Measurements from ENCODE around the gene IFRD2. TPM values are rescaled to one million over a fixed set of nuclear protein-coding genes. Genes with fewer than 3 reads are reported as not detected.

The IFRD2 gene
- total and polyA plus RNA-seq, 2 donors (not counting 1 experiment from before 2014, with no cell fraction given): 28.1 to 51.0 TPM

DNA sequence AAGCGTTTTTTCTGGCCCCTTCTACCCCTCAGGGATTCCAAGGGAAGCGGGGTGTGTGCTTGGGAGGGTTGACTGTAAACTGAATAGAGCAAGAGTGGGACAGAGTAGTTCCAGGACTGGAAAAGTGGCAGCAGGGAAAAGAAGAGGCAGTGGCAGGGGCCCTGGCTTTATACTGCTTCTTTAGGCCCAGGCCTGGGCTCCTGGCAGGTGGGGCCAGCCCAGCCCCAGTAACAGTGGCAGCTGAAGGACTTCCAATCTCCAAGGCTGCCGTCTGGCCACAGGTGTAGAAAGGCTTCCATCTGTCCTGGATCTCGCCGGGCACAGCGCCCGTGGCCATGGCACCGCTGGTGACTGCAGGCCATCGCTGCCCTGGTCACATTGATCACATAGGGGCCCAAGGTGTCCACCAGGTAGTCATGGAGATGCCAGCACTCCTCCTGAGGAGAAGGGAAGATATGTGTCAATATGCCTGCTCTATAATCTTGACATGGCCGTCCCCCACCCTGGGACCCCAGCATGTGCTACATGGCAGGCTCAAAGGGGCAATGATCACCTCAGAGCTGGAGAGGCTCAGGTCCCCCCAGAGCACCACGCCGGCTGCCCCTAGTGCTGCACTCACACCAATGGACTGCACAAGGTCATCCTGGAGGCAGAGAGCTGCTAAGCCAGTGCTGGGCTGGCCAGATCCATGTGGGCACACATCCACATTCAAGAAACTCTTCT, 1.0 kb upstream of the IFRD2 start:
- H4K20me1 ChIP-seq (ENCODE audit: control insufficient read depth, extremely low read depth, insufficient read depth, low read length): no peaks in the 10 kb centered on the region
- H2AFZ ChIP-seq (ENCODE audit: low read length): peak overlapping the region; percentile 53
- H3K4me2 ChIP-seq (ENCODE audit: extremely low read depth, insufficient read depth, low read length): peak overlapping the region; percentile 96
- H3K36me3 ChIP-seq (ENCODE audit: control insufficient read depth, insufficient read depth, low read length): peaks cover 16% of the 10 kb centered on the region
- H3K27me3 ChIP-seq (ENCODE audit: control insufficient read depth, insufficient read depth, low read length): no peaks in the 10 kb centered on the region
- no peak overlapping the region for H3K9ac ChIP-seq (ENCODE audit: insufficient read depth, low read length)
- H3K9me3 ChIP-seq (ENCODE audit: control insufficient read depth, insufficient read depth, low read depth, low read length): no peaks in the 10 kb centered on the region
- H3K4me1 ChIP-seq (ENCODE audit: control insufficient read depth, extremely low read depth, insufficient read depth, low read length): peaks cover 5% of the 10 kb centered on the region
- H3K79me2 ChIP-seq (ENCODE audit: control insufficient read depth, insufficient read depth, low read length): peaks cover 19% of the 10 kb centered on the region
- no peak for DNase-seq (ENCODE audit: low read depth in 2 of 2)
- H3K27ac ChIP-seq (ENCODE audit: insufficient read depth, low read length): peak overlapping the region; percentile 93
- peak overlapping the region in 1 of 4 experiments; percentile 79 for H3K4me3 ChIP-seq (replicated peaks in 1 of 4; ENCODE audit: control extremely low read depth in 1 of 4, insufficient read depth in 1 of 4, low read depth in 3 of 4, low read length in 4 of 4)
- TF ChIP-seq EZH2 (IDR thresholded peaks at IDR 0.05; ENCODE audit: low read length, missing control alignments): no peak
- TF ChIP-seq, protein P1, sequence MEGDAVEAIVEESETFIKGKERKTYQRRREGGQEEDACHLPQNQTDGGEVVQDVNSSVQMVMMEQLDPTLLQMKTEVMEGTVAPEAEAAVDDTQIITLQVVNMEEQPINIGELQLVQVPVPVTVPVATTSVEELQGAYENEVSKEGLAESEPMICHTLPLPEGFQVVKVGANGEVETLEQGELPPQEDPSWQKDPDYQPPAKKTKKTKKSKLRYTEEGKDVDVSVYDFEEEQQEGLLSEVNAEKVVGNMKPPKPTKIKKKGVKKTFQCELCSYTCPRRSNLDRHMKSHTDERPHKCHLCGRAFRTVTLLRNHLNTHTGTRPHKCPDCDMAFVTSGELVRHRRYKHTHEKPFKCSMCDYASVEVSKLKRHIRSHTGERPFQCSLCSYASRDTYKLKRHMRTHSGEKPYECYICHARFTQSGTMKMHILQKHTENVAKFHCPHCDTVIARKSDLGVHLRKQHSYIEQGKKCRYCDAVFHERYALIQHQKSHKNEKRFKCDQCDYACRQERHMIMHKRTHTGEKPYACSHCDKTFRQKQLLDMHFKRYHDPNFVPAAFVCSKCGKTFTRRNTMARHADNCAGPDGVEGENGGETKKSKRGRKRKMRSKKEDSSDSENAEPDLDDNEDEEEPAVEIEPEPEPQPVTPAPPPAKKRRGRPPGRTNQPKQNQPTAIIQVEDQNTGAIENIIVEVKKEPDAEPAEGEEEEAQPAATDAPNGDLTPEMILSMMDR (conservative IDR thresholded peaks at IDR 0.05 in 1 of 2, IDR thresholded peaks at IDR 0.05 in 1 of 2; ENCODE audit: low read depth in 1 of 2, low read length in 2 of 2): no peak

DNA sequence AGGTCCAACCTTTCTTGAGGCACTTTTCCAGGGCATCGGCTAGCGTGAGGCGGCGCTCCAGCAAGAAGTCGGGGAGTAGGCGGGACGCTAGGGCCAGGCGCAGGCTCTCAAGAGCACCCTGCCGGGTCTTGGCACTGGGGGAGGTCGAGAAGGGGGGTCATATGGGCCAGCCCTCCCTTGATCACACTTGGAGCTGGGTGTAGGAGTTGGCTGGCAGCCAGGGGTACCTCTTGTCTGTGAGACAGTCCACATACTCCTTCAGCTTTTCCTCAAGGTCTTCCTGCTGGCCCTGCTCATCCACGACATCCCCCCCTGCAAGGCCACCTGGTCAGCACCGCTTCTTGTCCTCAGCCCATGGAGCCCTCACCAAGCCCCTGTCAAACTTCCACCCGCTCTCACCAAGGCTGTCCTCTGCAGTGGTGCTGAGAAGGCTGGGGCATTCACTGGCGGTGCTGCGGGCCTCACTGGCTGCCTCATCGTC, 2.0 kb downstream of the IFRD2 start:
- H3K9ac ChIP-seq (ENCODE audit: insufficient read depth, low read length): no peak overlapping the region
- H3K27ac ChIP-seq (ENCODE audit: insufficient read depth, low read length): no peak overlapping the region
- no peak for DNase-seq (ENCODE audit: low read depth in 2 of 2)
- no peaks in the 10 kb centered on the region for H3K9me3 ChIP-seq (ENCODE audit: control insufficient read depth, insufficient read depth, low read depth, low read length)
- H4K20me1 ChIP-seq (ENCODE audit: control insufficient read depth, extremely low read depth, insufficient read depth, low read length): no peaks in the 10 kb centered on the region
- H2AFZ ChIP-seq (ENCODE audit: low read length): no peak overlapping the region
- H3K4me1 ChIP-seq (ENCODE audit: control insufficient read depth, extremely low read depth, insufficient read depth, low read length): peaks cover 5% of the 10 kb centered on the region
- no peak overlapping the region for H3K4me3 ChIP-seq (replicated peaks in 1 of 4; ENCODE audit: control extremely low read depth in 1 of 4, insufficient read depth in 1 of 4, low read depth in 3 of 4, low read length in 4 of 4)
- H3K36me3 ChIP-seq (ENCODE audit: control insufficient read depth, insufficient read depth, low read length): peaks cover 14% of the 10 kb centered on the region
- no peaks in the 10 kb centered on the region for H3K27me3 ChIP-seq (ENCODE audit: control insufficient read depth, insufficient read depth, low read length)
- no peak overlapping the region for H3K4me2 ChIP-seq (ENCODE audit: extremely low read depth, insufficient read depth, low read length)
- TF ChIP-seq, protein P1 (conservative IDR thresholded peaks at IDR 0.05 in 1 of 2, IDR thresholded peaks at IDR 0.05 in 1 of 2; ENCODE audit: low read depth in 1 of 2, low read length in 2 of 2): no peak
- no peak for TF ChIP-seq EZH2 (IDR thresholded peaks at IDR 0.05; ENCODE audit: low read length, missing control alignments)
- peaks cover 19% of the 10 kb centered on the region for H3K79me2 ChIP-seq (ENCODE audit: control insufficient read depth, insufficient read depth, low read length)

DNA sequence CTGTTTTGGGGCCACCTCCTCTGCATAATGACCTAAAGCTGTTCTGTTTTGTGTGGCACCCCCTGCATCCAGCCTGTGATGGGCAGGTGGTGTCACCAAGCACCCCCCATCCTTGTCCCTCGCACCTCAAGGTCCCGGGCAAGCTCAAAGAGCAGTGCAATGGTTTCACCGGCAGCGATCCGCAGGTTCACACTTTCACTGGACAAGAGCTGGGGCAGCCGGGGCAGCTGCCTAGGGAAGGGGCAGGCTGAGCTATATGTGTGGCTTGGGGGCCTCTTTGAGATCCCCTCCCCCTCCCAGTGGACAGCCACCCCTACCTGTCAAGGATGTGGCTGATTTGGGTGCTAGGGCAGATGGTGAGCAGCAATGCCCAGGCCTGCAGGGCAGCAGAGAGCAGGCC, 3.1 kb downstream of the IFRD2 start:
- Histone ChIP-seq H3K27me3 (ENCODE audit: control insufficient read depth, insufficient read depth, low read length) (no peaks in the 10 kb centered on the region), H3K4me1 (ENCODE audit: control insufficient read depth, extremely low read depth, insufficient read depth, low read length) (peaks cover 5% of the 10 kb centered on the region), H3K4me3 (replicated peaks in 1 of 4; ENCODE audit: control extremely low read depth in 1 of 4, insufficient read depth in 1 of 4, low read depth in 3 of 4, low read length in 4 of 4) (no peak overlapping the region), H4K20me1 (ENCODE audit: control insufficient read depth, extremely low read depth, insufficient read depth, low read length) (no peaks in the 10 kb centered on the region), H3K79me2 (ENCODE audit: control insufficient read depth, insufficient read depth, low read length) (peaks cover 19% of the 10 kb centered on the region), H3K4me2 (ENCODE audit: extremely low read depth, insufficient read depth, low read length) (no peak overlapping the region), H3K36me3 (ENCODE audit: control insufficient read depth, insufficient read depth, low read length) (peaks cover 14% of the 10 kb centered on the region), H3K9ac (ENCODE audit: insufficient read depth, low read length) (no peak overlapping the region), H3K27ac (ENCODE audit: insufficient read depth, low read length) (no peak overlapping the region), H2AFZ (ENCODE audit: low read length) (no peak overlapping the region), H3K9me3 (ENCODE audit: control insufficient read depth, insufficient read depth, low read depth, low read length) (no peaks in the 10 kb centered on the region)
- DNase-seq (ENCODE audit: low read depth in 2 of 2): no peak
- no peak for TF ChIP-seq EZH2 (IDR thresholded peaks at IDR 0.05; ENCODE audit: low read length, missing control alignments)
- TF ChIP-seq, protein P1 (conservative IDR thresholded peaks at IDR 0.05 in 1 of 2, IDR thresholded peaks at IDR 0.05 in 1 of 2; ENCODE audit: low read depth in 1 of 2, low read length in 2 of 2): no peak
